CD4-positive, alpha-beta T cell treated with Interleukin-10 for 1 hour (primary cell): ENCODE results near the gene AFF1.
"Not testable (repeated sequence)": the region's sequence is repeated elsewhere in the genome, so short reads cannot be mapped to it uniquely, and the experiment has no call there.

ENCODE experiments used
- DNase-seq: peaks from one replicate; pipeline ENCODE4 v3.0.0-alpha.2; 2020

AFF1 gene

GRCh38 chr4:87121341-87122065 is 186.7 kb downstream of the AFF1 start:
- DNase-seq = no peak

DNA sequence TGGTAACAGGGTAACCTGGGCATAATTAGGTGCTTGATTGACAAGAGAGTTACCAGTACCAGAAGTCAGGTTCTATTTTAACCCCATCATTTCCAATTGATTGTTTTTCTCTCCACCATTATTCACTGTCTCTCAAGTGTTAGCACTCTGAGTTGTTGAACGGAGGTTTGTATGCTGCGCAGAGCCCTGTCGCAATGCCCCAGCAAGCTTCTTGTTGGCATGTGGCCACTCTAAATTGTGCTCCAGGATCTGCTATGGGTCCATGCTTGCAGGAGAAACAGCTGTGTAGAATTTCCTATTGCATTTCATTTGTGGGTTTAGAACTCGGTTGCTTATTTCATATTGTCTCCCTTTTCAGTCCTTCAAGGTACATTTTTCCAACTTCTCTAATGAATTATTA is 187.4 kb downstream of the AFF1 start:
- DNase-seq = no peak

GRCh38 chr4:87126056-87126455 is 191.2 kb downstream of the AFF1 start:
- DNase-seq = no peak

GRCh38 chr4:87128006-87128705 is 193.3 kb downstream of the AFF1 start:
- DNase-seq = no peak

DNA sequence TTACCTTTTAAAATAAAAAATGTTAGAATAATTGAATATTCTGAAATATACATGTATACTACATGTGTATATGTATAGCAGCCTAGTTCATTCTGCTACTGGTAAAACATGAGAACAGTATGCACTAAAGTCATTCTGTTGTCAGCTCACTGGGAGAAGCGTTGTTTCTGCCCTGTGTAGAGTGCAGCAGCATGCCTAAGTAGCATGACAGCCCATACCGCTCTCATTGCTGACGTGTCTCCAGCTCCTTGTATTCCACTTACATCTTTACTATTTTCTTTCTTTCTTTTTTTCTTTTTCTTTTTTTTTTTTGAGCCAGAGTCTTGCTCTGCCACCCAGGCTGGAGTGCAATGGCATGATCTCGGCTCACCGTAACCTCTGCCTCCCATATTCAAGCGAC is 194.9 kb downstream of the AFF1 start:
- no peak for DNase-seq

DNA sequence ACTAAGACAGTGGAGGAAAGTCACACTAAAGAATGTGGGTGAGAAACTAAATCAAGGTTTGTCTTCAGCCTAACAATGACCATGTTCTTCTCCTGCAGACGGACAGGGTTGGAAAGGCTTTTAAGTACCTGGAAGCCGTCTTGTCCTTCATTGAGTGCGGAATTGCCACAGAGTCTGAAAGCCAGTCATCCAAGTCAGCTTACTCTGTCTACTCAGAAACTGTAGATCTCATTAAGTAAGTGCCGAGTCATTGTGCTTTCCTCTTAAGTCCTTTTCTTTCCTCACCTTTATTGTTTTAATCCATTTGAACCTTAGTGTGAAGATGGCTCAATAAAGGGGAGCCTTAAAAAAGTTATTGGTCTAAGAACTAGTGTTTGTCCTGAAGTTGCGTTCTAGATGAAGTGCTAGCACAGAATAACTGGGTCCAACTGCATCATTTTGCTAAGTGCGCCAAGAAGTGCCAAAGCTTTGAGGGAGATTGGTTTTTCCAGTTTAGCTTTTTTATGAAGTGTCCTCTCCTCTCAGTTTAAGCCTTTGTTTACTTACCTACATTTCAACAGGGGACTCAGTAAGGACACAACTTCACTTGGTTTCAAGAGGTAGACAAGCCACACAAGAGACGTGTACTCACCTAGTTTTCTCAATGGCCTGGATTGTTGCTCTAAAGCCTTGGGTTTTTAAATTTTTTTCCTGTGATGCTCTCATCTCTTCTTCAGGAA is 196.3 kb downstream of the AFF1 start:
- DNase-seq = no peak

DNA sequence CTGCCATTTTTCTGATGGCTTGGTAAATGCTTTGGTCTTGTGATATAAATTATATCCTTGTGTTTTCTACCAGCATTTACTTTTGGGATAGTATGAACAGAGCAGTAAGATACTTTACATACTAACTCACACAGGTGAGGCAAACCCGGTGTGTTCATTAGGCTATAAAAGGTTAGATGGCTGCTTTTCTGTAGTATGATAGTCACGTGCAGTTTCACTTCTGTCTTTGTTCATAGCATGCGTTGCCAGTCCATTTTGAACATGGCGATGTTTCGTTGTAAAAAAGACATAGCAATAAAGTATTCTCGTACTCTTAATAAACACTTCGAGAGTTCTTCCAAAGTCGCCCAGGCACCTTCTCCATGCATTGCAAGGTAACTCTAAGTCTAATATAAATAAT is 197.2 kb downstream of the AFF1 start:
- no peak for DNase-seq

GRCh38 chr4:87133183-87133582 is 198.4 kb downstream of the AFF1 start:
- DNase-seq = no peak

DNA sequence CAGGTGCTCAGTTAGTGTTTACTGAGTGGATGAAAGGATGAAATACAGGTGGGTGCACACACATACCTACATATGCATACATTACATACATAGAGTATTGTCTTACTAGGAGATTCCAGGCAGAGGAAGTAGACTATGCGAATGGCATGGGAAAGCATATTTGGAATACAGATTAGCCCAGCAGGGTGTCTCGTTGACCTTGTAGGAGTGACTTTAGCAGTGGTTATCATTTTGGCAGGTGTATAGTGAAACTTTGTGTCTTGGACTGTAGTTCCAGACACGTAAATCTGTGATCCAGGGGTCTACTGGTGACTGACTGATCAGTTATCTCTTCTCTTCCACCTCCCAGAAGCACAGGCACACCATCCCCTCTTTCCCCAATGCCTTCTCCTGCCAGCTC is 199.3 kb downstream of the AFF1 start:
- DNase-seq = no peak

- no peak for DNase-seq
Measured at GRCh38 chr4:87141428-87141827, 206.6 kb downstream of the AFF1 start.

- DNase-seq = no peak
Measured at GRCh38 chr4:87144356-87144755, 209.5 kb downstream of the AFF1 start.

DNA sequence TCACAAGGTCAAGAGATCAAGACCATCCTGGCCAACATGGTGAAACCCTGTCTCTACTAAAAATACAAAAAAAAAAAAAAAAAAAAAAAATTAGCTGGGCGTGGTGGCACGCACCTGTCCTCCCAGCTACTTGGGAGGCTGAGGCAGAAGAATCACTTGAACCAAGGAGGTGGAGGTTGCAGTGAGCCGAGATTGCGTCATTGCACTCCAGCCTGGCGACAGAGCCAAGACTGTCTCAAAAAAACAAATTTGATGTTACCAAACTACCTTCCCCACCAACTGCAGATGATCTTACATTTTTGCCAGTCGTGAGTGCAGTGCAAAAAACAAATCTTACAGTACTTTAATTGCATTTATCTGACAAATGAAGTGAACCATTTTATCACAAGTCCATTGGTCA is 211.1 kb downstream of the AFF1 start:
- DNase-seq = not testable (repeated sequence)

GRCh38 chr4:87147116-87147515 is 212.3 kb downstream of the AFF1 start:
- no peak for DNase-seq

GRCh38 chr4:87150498-87151261 is 215.9 kb downstream of the AFF1 start:
- DNase-seq = peak; percentile 79

DNA sequence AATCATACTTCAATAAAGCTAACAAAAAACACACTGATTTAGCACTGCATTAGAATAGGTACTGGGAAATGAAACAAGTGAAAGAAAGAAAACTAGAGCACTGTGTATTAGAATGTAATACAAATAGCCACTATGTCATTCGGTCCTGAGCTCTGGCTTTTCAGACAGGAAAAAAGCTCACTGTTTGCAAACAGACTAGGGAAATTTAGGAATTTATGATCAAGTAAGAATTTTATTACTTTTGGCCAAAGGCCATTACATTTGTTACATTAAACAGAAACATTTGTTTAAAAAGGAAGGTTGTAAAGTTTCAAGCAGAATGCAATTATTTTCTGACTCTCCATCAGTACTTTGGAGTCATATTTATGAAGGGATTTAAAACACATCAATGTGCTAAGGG is 216.9 kb downstream of the AFF1 start:
- no peak for DNase-seq

DNA sequence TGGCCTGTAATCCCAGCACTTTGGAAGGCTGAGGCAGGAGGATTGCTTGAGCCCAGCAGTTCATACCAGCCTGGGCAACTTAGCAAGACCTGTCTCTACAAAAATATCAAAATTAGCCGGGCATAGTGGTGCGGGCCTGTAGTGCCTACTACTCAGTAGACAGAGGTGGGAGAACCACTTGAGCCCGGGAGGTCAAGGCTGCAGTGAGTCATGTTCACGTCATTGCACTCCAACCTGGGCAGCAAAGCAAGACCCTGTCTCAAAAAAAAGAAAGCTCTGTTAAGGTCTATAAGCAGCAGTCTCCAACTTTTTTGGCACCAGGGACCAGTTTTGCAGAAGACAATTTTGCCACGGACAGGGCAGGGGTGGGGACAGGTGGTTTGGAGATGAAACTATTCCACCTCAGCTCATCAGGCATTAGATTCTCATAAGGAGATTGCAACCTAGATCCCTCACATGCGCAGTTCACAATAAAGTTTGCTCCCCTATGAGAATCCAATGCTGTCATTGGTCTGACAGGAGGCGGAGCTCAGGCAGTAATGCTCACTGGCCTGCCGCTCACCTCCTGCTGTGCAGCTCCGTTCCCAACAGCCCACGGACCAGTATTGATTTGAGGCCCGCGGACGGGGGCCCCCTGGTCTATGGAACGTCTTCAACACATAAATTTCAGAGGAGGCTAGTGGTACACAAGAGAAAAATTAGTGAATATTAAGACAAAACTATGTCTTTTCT is 217.7 kb downstream of the AFF1 start:
- DNase-seq = no peak

GRCh38 chr4:87153078-87153870 is 218.5 kb downstream of the AFF1 start:
- no peak for DNase-seq

- DNase-seq = no peak
Measured at GRCh38 chr4:87165892-87166291, 231.1 kb downstream of the AFF1 start.

- no peak for DNase-seq
Measured at GRCh38 chr4:87166296-87166854, 231.6 kb downstream of the AFF1 start.

- DNase-seq = no peak
Measured at GRCh38 chr4:87171944-87172343, 237.1 kb downstream of the AFF1 start.

DNA sequence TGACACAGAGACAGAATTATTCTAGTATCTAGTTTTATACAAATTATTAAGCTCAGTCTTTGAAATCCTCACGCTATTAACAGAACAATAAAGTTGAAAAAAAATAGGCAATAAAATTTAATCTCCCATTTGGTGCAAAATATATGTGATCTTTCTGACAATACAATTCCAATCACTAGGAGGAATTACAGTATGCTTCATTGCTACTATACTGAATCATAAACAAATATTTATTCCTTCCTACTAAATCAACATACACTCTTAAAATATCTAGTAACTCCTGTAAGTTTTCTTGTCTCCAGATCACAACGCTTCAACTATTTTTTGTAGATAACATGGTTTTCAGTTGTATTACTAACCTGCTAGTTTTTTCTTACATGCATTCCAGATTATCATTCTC is 239.9 kb downstream of the AFF1 start:
- DNase-seq = no peak
